Measurements from ENCODE around the gene CCDC152.
"Not testable (repeated sequence)": the region's sequence is repeated elsewhere in the genome, so short reads cannot be mapped to it uniquely, and the experiment has no call there.

CCDC152 gene

GRCh38 chr5:42816546-42816945 is 59.9 kb downstream of the CCDC152 start:
- not testable (repeated sequence) for DNase-seq

DNA sequence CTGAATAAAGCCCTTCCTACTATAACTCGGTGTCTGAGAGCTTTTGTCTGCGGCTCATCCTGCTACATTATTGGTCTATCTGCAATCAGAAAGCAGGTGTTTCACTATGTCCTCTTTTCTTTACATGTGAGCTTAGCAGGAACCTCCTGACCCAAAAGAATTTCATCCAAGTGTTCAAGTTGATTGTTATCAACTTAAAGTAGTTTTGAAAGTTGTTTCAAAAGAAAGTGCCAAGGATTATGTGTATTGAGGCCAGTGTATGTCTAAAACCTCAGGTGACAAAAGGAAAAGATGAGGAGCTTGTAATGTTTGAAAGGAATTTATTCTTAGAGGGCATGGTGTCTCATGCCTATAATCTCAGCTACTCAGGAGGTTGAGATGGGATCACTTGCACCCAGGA is 63.1 kb downstream of the CCDC152 start:
- DNase-seq, result no peak

DNA sequence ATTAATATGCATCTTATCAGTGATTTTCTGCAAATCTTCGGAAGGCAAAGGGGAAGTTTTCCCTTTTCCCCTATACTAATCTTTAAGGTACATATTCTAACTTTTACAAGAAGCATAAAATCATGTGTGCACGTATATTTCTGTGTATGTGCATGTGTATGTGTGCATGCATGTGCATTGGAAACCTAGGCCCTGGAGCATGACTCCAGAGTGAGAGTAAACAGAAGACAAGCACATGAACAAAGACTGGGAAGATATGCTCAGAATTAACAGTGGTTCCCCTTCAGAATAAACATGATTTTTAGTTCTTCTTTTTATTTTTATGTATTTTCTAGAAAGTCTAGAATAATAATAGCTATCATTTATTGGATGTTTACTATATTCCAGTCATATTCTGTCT is 65.9 kb downstream of the CCDC152 start:
- no peak for DNase-seq

GRCh38 chr5:42824347-42824976 is 67.8 kb downstream of the CCDC152 start:
- no peak for DNase-seq

GRCh38 chr5:42825422-42826148 is 69.0 kb downstream of the CCDC152 start:
- no peak for DNase-seq

DNA sequence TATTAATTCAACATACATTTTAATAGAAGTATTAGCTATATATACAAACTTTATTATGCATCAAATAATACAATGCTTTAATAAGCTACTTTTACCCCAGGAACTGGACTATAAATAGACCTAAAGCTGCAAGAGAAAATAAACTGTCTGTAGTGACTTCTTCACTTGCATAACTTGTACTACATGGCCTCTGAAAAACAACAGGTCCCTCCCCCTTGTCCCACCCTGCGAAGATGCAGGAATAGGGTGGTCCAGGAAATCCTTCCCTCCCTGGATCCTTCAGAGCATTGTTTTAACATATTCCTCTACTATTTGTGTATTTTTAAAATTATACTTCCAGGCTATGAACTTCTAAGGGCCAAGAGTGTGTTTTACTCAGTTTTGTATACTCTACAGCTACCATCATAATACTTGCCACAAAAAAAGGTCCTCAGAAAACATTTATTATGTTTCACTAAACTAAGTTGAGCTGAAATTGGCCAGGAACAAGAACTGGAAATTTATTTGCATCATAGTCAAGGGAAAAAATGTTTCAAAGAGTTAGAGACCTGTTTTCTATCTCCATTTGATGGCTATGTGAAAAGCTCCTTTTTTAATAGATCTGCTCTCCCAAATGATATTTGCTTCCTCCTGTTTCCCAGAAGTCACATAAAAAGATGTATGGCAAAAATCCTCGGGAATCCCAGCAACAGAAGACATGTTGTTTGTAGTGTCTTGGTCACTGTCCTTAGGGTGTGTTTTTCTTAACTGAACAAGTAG is 70.3 kb downstream of the CCDC152 start:
- DNase-seq, result no peak

- no peak for DNase-seq
Observed at GRCh38 chr5:42828671-42829070, 72.1 kb downstream of the CCDC152 start.

DNA sequence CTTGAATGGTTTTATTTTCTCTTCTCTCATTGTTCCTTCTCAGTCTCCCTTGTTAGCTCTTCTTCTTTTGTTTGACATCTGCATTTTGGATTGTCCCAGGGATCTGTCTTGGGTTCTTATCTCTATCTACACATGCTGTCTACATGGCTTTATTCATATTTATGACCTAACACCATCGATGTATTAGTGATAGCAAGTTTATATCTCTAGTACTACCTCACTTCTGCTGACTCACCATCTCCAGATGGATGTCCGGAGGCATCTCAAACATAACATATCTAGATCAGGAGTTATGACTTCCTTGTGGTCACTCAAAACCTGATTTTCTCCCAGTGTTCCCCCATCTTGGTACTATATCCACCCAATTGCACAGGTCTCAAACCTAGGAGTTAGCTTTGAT is 74.3 kb downstream of the CCDC152 start:
- no peak for DNase-seq

GRCh38 chr5:42832060-42832459 is 75.4 kb downstream of the CCDC152 start:
- DNase-seq, result no peak

- no peak for DNase-seq
Observed at GRCh38 chr5:42836070-42836769, 79.6 kb downstream of the CCDC152 start.

DNA sequence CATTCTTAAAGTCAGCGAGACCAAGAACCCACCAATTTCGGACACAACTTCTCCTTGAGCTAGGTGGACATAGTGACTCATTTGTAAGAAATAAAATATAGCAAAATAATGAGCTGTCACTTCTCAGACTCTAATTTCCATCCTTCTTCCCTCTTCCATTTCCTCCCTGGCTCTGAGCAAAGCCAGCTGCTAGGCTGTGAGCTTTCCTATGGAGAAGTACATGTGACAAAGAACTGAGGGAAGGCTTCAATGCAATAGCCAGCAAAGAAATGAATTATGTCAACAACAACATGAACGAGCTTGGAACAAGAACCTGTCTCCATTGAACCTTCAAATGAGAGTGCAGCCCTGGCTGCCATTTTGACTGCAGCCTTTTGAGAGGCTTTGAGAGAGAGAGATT is 81.0 kb downstream of the CCDC152 start:
- no peak for DNase-seq

- no peak for DNase-seq
Observed at GRCh38 chr5:42839196-42839595, 82.6 kb downstream of the CCDC152 start.

DNA sequence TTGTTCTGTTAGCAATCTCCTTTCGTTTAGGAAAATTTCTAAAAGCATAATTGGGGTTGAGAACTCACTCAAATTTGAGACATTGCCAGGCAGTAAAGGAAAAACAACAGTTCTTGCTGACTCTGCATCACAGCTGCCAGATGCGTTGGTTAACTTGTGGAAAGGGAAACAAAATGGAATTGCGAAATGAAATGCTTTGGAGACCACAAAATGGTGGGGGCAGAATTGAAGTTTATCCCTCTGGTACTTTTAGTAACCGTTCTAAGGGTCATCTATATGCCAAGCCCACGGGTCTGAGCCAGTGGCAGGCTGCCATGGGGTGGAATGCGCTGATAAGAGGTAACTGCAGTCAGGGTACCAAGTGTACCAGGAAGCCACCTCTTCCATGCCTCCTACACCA is 83.7 kb downstream of the CCDC152 start:
- DNase-seq, result no peak

GRCh38 chr5:42840842-42841567 is 84.4 kb downstream of the CCDC152 start:
- DNase-seq, result no peak

DNA sequence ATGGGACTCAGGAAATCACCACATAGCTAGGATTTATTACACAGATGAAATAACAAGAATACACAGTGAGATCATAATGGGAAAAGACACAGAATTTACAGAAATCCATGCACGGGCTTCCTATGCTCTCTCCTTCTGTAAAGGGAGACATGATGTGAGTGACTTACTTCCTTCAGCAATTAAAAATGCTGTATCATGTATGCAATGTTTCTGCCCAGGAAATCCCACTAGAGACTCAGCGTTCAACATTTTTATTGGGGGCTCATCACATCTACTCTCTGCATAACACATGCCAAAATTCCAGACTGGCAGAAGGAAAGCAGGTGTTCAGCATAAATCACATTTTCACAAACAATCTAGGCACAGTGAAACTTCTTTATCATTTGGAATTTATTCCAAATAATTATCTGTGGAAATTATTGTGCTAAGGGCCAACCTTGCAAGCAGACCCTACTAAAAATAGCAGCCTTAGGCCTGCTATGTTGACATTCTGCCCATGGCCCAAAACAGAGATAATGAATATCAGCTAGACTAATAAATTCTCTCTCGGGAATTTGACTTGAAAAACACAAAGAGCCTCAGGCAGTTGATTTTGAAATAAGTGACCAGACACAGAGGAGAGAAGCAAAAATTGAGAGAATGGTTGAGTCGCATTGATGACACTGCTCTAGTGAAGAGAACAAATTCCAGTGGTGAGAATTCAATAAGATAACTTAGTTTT is 86.5 kb downstream of the CCDC152 start:
- DNase-seq, result no peak

GRCh38 chr5:42843675-42844292 is 87.2 kb downstream of the CCDC152 start:
- DNase-seq, result no peak

GRCh38 chr5:42844408-42844807 is 87.8 kb downstream of the CCDC152 start:
- DNase-seq, result not testable (repeated sequence)

GRCh38 chr5:42848545-42848944 is 91.9 kb downstream of the CCDC152 start:
- DNase-seq, result no peak

- DNase-seq, result no peak
Observed at GRCh38 chr5:42851481-42851880, 94.9 kb downstream of the CCDC152 start.
